B cell (primary cell): Measurements from ENCODE around the gene RETN. TPM values are rescaled to one million over a fixed set of nuclear protein-coding genes. Genes with fewer than 3 reads are reported as not detected.

Experiments
- ATAC-seq: fragments of 200-7000 bp; cut with Tn5 transposase; one replicate; pipeline ENCODE4 v1.10.0; 2021; ENCODE audit warnings: low read depth, mild to moderate bottlenecking, moderate number of reproducible peaks, moderate library complexity
- CTCF ChIA-PET: fragments of 350-600 bp; sonication (Branson Sonifier 250); formaldehyde crosslinking; loops from one replicate; lab custom pipeline; 2021; ENCODE audit warnings: antibody characterized with exemption, inconsistent platforms; lab: Charles Lee
- POLR2A ChIA-PET: fragments of 350-600 bp; sonication (Branson Sonifier 250); formaldehyde crosslinking; loops from one replicate; lab custom pipeline; 2021; ENCODE audit warnings: antibody characterized with exemption; lab: Charles Lee
- DNase-seq: peaks from one replicate; pipeline ENCODE4 v3.0.0; 2013
- H2AFZ ChIP-seq: 2 replicates; pipeline ENCODE4 v1.6.1; 2012; ENCODE audit warnings: mild to moderate bottlenecking, low read depth, low read length; ENCODE audit not compliant: insufficient read depth, poor library complexity, severe bottlenecking
- H3K27ac ChIP-seq, 2 donors: 1 replicate in 1 of 2; 2 replicates in 1 of 2; pipeline ENCODE4 v1.5.1; 2012 to 2013; ENCODE audit warnings: low read length in 2 of 2, mild to moderate bottlenecking in 2 of 2, moderate library complexity in 1 of 2
- H3K27me3 ChIP-seq, 4 experiments: fragments of 200-600 bp in 1 of 4; sonication (generic) in 1 of 4; replicated peaks in 1 of 4; 1 replicate in 2 of 4; 2 replicates in 2 of 4; pipeline versions ENCODE4 v1.6.1 to v1.7.0; 2013 to 2016; ENCODE audit warnings: low read length in 3 of 4, mild to moderate bottlenecking in 2 of 4, mixed read lengths in 1 of 4, moderate library complexity in 1 of 4; ENCODE audit not compliant: insufficient read depth in 4 of 4, control insufficient read depth in 3 of 4; ENCODE audit errors: control extremely low read depth in 1 of 4
- H3K36me3 ChIP-seq, 2 experiments: replicated peaks in 1 of 2; 1 replicate in 1 of 2; 2 replicates in 1 of 2; pipeline versions ENCODE4 v1.6.1 to v1.7.1; 2013; ENCODE audit warnings: low read length in 1 of 2; ENCODE audit not compliant: insufficient read depth in 2 of 2, control insufficient read depth in 1 of 2; ENCODE audit errors: control extremely low read depth in 1 of 2, extremely low read depth in 1 of 2
- H3K4me1 ChIP-seq, 2 donors: fragments of 200-600 bp in 1 of 2; sonication (generic) in 1 of 2; 1 replicate in 1 of 2; 2 replicates in 1 of 2; pipeline versions ENCODE4 v1.5.1 to v1.6.1; 2013 to 2017; ENCODE audit warnings: low read length in 2 of 2; ENCODE audit not compliant: control insufficient read depth in 2 of 2, insufficient read depth in 2 of 2
- H3K4me2 ChIP-seq: replicated peaks from 2 replicates; pipeline ENCODE3; 2012; ENCODE audit warnings: mild to moderate bottlenecking, low read depth, low read length; ENCODE audit not compliant: poor library complexity, severe bottlenecking
- H3K4me3 ChIP-seq, 5 experiments: fragments of 200-600 bp in 1 of 5; sonication (generic) in 1 of 5; 1 replicate in 3 of 5; 2 replicates in 2 of 5; pipeline versions ENCODE4 v1.5.1 to v1.7.0; 2011 to 2016; ENCODE audit warnings: low read length in 4 of 5, mild to moderate bottlenecking in 4 of 5, low read depth in 2 of 5, control low read depth in 1 of 5, moderate library complexity in 1 of 5; ENCODE audit not compliant: insufficient read depth in 1 of 5; ENCODE audit errors: control extremely low read depth in 1 of 5, extremely low read depth in 1 of 5
- H3K79me2 ChIP-seq: fragments of 200-600 bp; sonication (generic); one replicate; pipeline ENCODE4 v1.6.0; 2016; ENCODE audit warnings: low read length; ENCODE audit not compliant: control insufficient read depth, insufficient read depth
- H3K9ac ChIP-seq: fragments of 200-600 bp; sonication (generic); 2 replicates; pipeline ENCODE4 v1.6.1; 2017; ENCODE audit warnings: mild to moderate bottlenecking, low read length, moderate library complexity
- H3K9me3 ChIP-seq, 3 donors: one replicate each; pipeline versions ENCODE4 v1.6.1 to v1.7.1; 2013; ENCODE audit warnings: low read length in 2 of 3; ENCODE audit not compliant: control insufficient read depth in 2 of 3, insufficient read depth in 1 of 3; ENCODE audit errors: control extremely low read depth in 1 of 3
- H4K20me1 ChIP-seq: 2 replicates; pipeline ENCODE4 v1.6.0; 2012; ENCODE audit warnings: mild to moderate bottlenecking, low read length; ENCODE audit not compliant: insufficient read depth, control insufficient read depth, poor library complexity, severe bottlenecking
- H3K27ac Mint-ChIP-seq: one replicate; pipeline ENCODE4 v1.8.0; 2021; ENCODE audit warnings: mixed read lengths
- H3K27me3 Mint-ChIP-seq: one replicate; pipeline ENCODE4 v1.8.0; 2021; ENCODE audit warnings: mixed read lengths
- H3K4me1 Mint-ChIP-seq: one replicate; pipeline ENCODE4 v1.8.0; 2021; ENCODE audit warnings: mixed read lengths
- H3K4me3 Mint-ChIP-seq: one replicate; pipeline ENCODE4 v1.8.0; 2021; ENCODE audit warnings: mixed read lengths
- H3K9me3 Mint-ChIP-seq: one replicate; pipeline ENCODE4 v1.8.0; 2022; ENCODE audit warnings: mixed read lengths; ENCODE audit not compliant: insufficient read depth
- CTCF ChIP-seq: fragments of 200-600 bp; IDR thresholded peaks from one replicate; pipeline ENCODE4 v1.8.0; 2022; ENCODE audit warnings: antibody characterized with exemption, mild to moderate bottlenecking
- EZH2 ChIP-seq: IDR thresholded peaks from 2 replicates; pipeline ENCODE4 v1.6.1; 2012; ENCODE audit warnings: borderline replicate concordance, low read depth, mild to moderate bottlenecking, moderate library complexity, low read length; ENCODE audit not compliant: insufficient read depth, poor library complexity, severe bottlenecking
- WGBS: methylation state at CpG from one replicate; pipeline ENCODE4 v1.1.5; 2013; ENCODE audit warnings: missing lambda C conversion rate; ENCODE audit not compliant: insufficient coverage; 5-methylcytosine and 5-hydroxymethylcytosine counted together
- intact Hi-C: fragments of 100-400 bp; cut with micrococcal nuclease; formaldehyde crosslinking; loops from one replicate; pipeline ENCODE4 v1.10.0; 2022
- polyA plus RNA-seq: library from polyadenylated mRNA; depleted of rRNA; stranded (reverse); fragments of >200 nt; gene quantifications from 2 replicates; pipeline ENCODE4 v1.2.3, GENCODE V29; 2012
- total RNA-seq, 2 donors: library from RNA; stranded (reverse); fragments of 120-200 nt in 1 of 2; gene quantifications; 1 replicate in 1 of 2; 2 replicates in 1 of 2; pipeline versions ENCODE4 v1.2.3 to v1.2.4, GENCODE V29; 2013 to 2022

RETN gene
- total and polyA plus RNA-seq, 2 donors (not counting 1 experiment from before 2014, with no cell fraction given) = not detected

DNA sequence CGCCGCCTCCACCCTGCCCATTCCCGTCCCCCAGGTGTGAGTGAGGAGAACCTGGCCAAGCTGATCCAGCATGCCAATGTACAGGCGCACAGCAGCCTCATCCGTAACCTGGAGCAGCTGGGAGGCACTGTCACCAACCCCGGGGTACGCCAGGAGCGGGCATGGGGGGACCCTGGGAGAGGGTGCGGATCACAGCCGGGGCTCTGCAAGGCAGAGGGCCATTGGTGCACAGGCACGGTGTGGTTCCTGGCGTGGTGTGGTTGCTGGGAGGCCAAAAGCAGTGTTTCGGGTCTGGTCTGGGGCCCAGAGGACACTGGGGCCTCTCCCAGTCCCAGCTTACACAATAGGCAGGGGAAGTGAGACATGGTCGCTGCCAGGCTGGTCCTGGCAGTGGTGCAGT lies 23.7 kb upstream of the RETN start:
- no peaks in the 10 kb centered on the region for H3K27me3 ChIP-seq
- CTCF ChIA-PET = no interaction called here
- TF ChIP-seq CTCF (no peak), EZH2 (no peak)
- H4K20me1 ChIP-seq = peaks cover 40% of the 10 kb centered on the region
- POLR2A ChIA-PET = no interaction called here
- 89% methylated on average over 13 of the region's 14 CpGs for WGBS
- no peak for ATAC-seq
- H3K27ac ChIP-seq = no peak overlapping the region
- no peak overlapping the region for H3K4me2 ChIP-seq
- H3K79me2 ChIP-seq = peaks cover 3% of the 10 kb centered on the region
- no peak for DNase-seq
- peaks cover 0 to 45% of the 10 kb centered on the region in 2 experiments for H3K36me3 ChIP-seq
- peaks cover 2% of the 10 kb centered on the region for H3K4me1 Mint-ChIP-seq
- no peaks in the 10 kb centered on the region for H3K4me1 ChIP-seq
- no peak overlapping the region for H3K4me3 Mint-ChIP-seq
- H3K27me3 Mint-ChIP-seq = no peaks in the 10 kb centered on the region
- H2AFZ ChIP-seq = no peak overlapping the region
- intact Hi-C loops = no loop called here
- H3K9ac ChIP-seq = no peak overlapping the region
- H3K9me3 Mint-ChIP-seq = no peaks in the 10 kb centered on the region
- H3K9me3 ChIP-seq = peaks cover 0 to 7% (median 0%) of the 10 kb centered on the region in 3 donors
- no peak overlapping the region for H3K4me3 ChIP-seq
- no peak overlapping the region for H3K27ac Mint-ChIP-seq

DNA sequence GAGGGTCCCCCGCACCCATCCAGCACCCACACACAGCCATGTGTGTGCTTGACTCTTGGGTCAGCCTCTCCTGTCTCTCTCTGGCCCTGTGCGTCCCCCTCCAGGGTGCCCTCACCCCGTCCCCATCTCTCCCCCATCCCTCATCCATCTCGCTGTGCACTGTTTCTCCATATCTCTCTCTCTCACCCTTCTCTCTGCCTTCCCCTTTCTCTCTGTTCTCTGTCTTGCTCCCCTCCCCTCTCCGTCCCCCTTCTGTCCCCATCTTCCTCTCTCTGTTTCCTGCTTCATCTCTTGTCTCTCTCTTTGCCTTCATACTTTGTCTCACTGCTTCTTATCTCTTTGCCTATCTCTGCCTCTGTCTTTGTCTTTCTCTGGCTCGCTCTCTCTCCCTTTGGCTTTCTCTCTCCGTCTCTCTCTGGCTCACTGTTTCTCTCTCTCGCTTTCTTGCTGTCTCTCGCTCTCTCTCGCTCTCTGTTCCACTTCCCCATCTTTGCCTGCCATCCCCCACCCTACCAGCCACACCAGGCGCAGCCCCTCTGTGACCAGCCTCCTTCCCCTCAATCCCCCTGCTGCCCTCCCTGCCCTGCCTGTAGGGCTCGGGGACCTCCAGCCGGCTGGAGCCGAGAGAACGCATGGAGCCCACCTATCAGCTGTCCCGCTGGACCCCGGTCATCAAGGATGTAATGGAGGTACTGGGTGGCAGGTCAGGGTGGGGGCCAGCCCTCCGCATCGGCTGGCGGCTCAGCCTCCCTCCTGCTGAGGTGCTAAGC lies 23.0 kb upstream of the RETN start:
- WGBS = 90% methylated on average over 15 of the region's 20 CpGs
- Histone ChIP-seq H3K36me3 (peaks cover 0 to 41% of the 10 kb centered on the region in 2 experiments), H3K27ac (no peak overlapping the region), H3K27me3 (no peaks in the 10 kb centered on the region), H3K4me2 (no peak overlapping the region), H3K9ac (no peak overlapping the region), H4K20me1 (peaks cover 33% of the 10 kb centered on the region), H3K4me1 (no peaks in the 10 kb centered on the region), H3K79me2 (no peaks in the 10 kb centered on the region), H3K9me3 (peaks cover 0 to 7% (median 0%) of the 10 kb centered on the region in 3 donors), H3K4me3 (no peak overlapping the region), H2AFZ (no peak overlapping the region)
- no peaks in the 10 kb centered on the region for H3K9me3 Mint-ChIP-seq
- no peak overlapping the region for H3K27ac Mint-ChIP-seq
- no peak overlapping the region for H3K4me3 Mint-ChIP-seq
- DNase-seq (no peak), ATAC-seq (no peak)
- H3K4me1 Mint-ChIP-seq = no peaks in the 10 kb centered on the region
- intact Hi-C loops = no loop called here
- no peak for TF ChIP-seq CTCF
- no peak for TF ChIP-seq EZH2
- H3K27me3 Mint-ChIP-seq = no peaks in the 10 kb centered on the region
- CTCF ChIA-PET = no interaction called here
- POLR2A ChIA-PET = no interaction called here
